GM21390 (cell line): ENCODE results near the gene RPL7A.
"Not testable (repeated sequence)": the region's sequence is repeated elsewhere in the genome, so short reads cannot be mapped to it uniquely, and the experiment has no call there.

Source experiments
- ATAC-seq: cut with Tn5 transposase; IDR thresholded peaks from one replicate; pipeline ENCODE4 v1.9.1; 2021; ENCODE audit not compliant: unreplicated experiment

Gene RPL7A

DNA sequence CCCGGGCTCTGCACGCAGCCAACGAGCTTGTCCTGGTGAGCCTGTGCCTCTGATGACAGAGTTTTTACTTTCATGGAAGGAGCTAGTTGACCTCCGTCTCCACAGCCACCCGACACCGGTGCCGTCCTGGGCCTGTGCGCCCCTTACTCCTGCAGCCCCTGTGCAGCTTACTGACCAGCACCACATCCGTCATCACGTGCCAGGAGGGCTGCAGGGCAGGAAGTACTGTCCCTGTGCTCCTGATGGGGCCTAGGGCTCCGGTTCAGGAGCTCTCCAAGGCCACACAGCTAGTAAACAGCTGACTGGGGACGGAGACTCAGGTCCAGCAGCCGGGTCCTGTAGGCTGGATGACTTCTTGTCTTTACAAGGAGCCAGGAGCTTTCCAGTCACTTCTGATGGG is 38.3 kb downstream of the RPL7A start:
- ATAC-seq: no peak

DNA sequence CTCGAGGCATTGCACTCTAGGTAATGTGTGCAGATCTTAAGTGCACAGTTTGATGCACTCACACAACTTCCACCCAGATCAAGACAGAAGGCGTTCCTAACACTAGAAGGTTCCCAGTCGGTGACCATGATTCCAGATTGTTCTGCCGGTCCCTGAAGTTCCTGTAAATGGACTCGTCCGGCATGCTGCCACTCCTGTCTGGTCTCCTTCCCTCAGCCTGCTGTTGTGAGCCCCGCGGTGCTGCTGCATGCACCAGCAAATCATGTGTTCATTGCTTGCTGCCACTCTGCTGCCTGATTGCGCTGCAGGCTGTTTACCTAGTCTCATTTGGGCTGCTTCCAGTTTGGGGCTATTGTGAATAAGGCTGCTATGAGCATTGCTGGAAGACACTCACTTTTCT is 39.7 kb downstream of the RPL7A start:
- no peak for ATAC-seq

GRCh38 chr9:133389025-133389557 is 41.1 kb downstream of the RPL7A start:
- ATAC-seq: no peak

GRCh38 chr9:133389562-133389961 is 41.5 kb downstream of the RPL7A start:
- no peak for ATAC-seq

- no peak for ATAC-seq
These were observed 42.7 kb downstream of the RPL7A start for GRCh38 chr9:133390713-133391112.

DNA sequence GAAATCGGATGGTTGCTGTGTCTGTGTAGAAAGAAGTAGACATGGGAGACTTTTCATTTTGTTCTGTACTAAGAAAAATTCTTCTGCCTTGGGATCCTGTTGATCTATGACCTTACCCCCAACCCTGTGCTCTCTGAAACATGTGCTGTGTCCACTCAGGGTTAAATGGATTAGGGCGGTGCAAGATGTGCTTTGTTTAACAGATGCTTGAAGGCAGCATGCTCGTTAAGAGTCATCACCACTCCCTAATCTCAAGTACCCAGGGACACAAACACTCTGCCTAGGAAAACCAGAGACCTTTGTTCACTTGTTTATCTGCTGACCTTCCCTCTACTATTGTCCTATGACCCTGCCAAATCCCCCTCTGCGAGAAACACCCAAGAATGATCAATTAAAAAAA is 43.4 kb downstream of the RPL7A start:
- not testable (repeated sequence) for ATAC-seq

- ATAC-seq: not testable (repeated sequence)
These were observed 44.3 kb downstream of the RPL7A start for GRCh38 chr9:133392308-133392707.

- no peak for ATAC-seq
These were observed 45.4 kb downstream of the RPL7A start for GRCh38 chr9:133393399-133393798.

- ATAC-seq: no peak
These were observed 46.8 kb downstream of the RPL7A start for GRCh38 chr9:133394687-133395271.

DNA sequence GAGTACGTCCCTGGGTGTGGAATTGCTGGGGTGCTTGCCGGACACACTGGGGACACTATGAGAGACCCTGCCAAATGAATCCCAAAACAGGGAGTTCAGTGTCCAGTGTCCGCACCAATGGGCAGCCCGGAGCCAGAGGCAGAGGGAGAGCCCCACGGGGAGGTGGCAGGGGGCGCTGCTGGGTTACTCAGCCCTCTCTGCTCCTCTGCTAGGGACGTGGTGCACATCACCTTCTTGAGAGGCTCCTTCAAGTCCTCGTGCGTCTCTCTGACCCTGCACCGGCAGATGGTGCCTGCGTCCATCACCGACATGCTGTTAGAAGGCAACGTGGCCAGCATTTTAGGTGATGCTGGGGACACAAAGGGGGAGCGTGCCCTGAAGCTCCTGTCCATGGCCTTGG is 48.9 kb downstream of the RPL7A start:
- no peak for ATAC-seq

DNA sequence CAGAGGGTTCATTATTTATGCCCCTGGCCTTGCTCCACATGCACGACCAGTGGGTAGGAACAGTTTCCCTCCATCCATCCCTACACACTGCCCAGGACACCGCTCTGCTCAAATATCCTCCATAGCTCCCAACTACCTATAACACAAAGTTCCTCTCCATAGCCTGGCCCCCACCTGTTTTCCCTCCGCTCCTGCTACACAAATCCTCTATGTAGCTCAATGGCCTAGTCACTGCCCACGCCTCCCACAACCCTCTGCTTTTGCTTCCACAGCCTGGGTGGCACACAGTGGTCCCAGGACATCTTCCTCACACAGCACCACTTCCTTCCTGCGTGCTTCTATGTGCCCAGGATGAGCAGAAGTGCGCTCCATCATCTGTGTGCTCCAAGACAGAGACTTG is 49.4 kb downstream of the RPL7A start:
- no peak for ATAC-seq

GRCh38 chr9:133397895-133398294 is 49.9 kb downstream of the RPL7A start:
- no peak for ATAC-seq

GRCh38 chr9:133400292-133400691 is 52.3 kb downstream of the RPL7A start:
- ATAC-seq: no peak
